CD14-positive monocyte (primary cell): ENCODE measurements around the gene MAP2. TPM values are rescaled to one million over a fixed set of nuclear protein-coding genes. Genes with fewer than 3 reads are reported as not detected.

Source experiments
- DNase-seq, 3 donors: peaks; one replicate each; pipeline ENCODE4 v3.0.0-alpha.2; 2011 to 2022
- H2AFZ ChIP-seq: 2 replicates; pipeline ENCODE4 v1.6.0; 2012; ENCODE audit warnings: mild to moderate bottlenecking, low read depth, low read length, inconsistent platforms; ENCODE audit not compliant: insufficient read depth, poor library complexity, severe bottlenecking
- H3K27ac ChIP-seq, 2 donors: 1 replicate in 1 of 2; 2 replicates in 1 of 2; pipeline ENCODE4 v1.5.1; 2012 to 2013; ENCODE audit warnings: low read length in 2 of 2, control low read depth in 1 of 2, inconsistent platforms in 1 of 2, low read depth in 1 of 2, mild to moderate bottlenecking in 1 of 2
- H3K27me3 ChIP-seq, 2 donors: one replicate each; pipeline versions ENCODE4 v1.6.0 to v1.6.1; 2011 to 2013; ENCODE audit warnings: low read length in 2 of 2; ENCODE audit not compliant: control insufficient read depth in 2 of 2, insufficient read depth in 2 of 2
- H3K36me3 ChIP-seq, 2 donors: replicated peaks in 1 of 2; 1 replicate in 1 of 2; 2 replicates in 1 of 2; pipeline versions ENCODE4 v1.5.1 to v1.6.1; 2012 to 2013; ENCODE audit warnings: low read length in 2 of 2, control low read depth in 1 of 2, inconsistent platforms in 1 of 2, mild to moderate bottlenecking in 1 of 2; ENCODE audit not compliant: insufficient read depth in 2 of 2, control insufficient read depth in 1 of 2
- H3K4me1 ChIP-seq, 2 donors: 1 replicate in 1 of 2; 2 replicates in 1 of 2; pipeline versions ENCODE4 v1.5.1 to v1.6.1; 2012 to 2013; ENCODE audit warnings: low read length in 2 of 2, control low read depth in 1 of 2, inconsistent platforms in 1 of 2, mild to moderate bottlenecking in 1 of 2, moderate library complexity in 1 of 2; ENCODE audit not compliant: insufficient read depth in 2 of 2, control insufficient read depth in 1 of 2
- H3K4me2 ChIP-seq: replicated peaks from 2 replicates; pipeline ENCODE3; 2012; ENCODE audit warnings: low read length, moderate library complexity, mild to moderate bottlenecking; ENCODE audit not compliant: poor library complexity, severe bottlenecking; ENCODE audit errors: extremely low read depth
- H3K4me3 ChIP-seq, 3 experiments: fragments of 200-600 bp in 1 of 3; sonication (generic) in 1 of 3; replicated peaks in 1 of 3; 1 replicate in 2 of 3; 2 replicates in 1 of 3; pipeline ENCODE4 v1.5.1; 2011 to 2013; ENCODE audit warnings: low read length in 3 of 3, mild to moderate bottlenecking in 3 of 3, control low read depth in 2 of 3, low read depth in 2 of 3, inconsistent platforms in 1 of 3, moderate library complexity in 1 of 3
- H3K79me2 ChIP-seq: 2 replicates; pipeline ENCODE4 v1.6.0; 2012; ENCODE audit warnings: mild to moderate bottlenecking, control low read depth, inconsistent platforms, low read length, moderate library complexity; ENCODE audit not compliant: insufficient read depth
- H3K9ac ChIP-seq: 2 replicates; pipeline ENCODE4 v1.6.0; 2017; ENCODE audit warnings: low read length, mild to moderate bottlenecking; ENCODE audit not compliant: insufficient read depth, poor library complexity, severe bottlenecking
- H3K9me3 ChIP-seq, 2 donors: replicated peaks in 1 of 2; 1 replicate in 1 of 2; 2 replicates in 1 of 2; pipeline versions ENCODE4 v1.5.1 to v1.6.1; 2012 to 2013; ENCODE audit warnings: low read length in 2 of 2, control low read depth in 1 of 2; ENCODE audit not compliant: control insufficient read depth in 1 of 2, insufficient read depth in 1 of 2
- H4K20me1 ChIP-seq: 2 replicates; pipeline ENCODE4 v1.6.0; 2012; ENCODE audit warnings: mild to moderate bottlenecking, low read length, control low read depth, moderate library complexity; ENCODE audit not compliant: insufficient read depth
- H3K27ac Mint-ChIP-seq, 7 donors: one replicate each; pipeline ENCODE4 v1.8.0; 2020; ENCODE audit warnings: mild to moderate bottlenecking in 7 of 7, mixed read lengths in 7 of 7, moderate library complexity in 6 of 7, inconsistent platforms in 2 of 7
- H3K27me3 Mint-ChIP-seq, 3 donors: one replicate each; pipeline ENCODE4 v1.8.0; 2021 to 2022; ENCODE audit warnings: low read depth in 3 of 3, mild to moderate bottlenecking in 3 of 3, mixed read lengths in 3 of 3, moderate library complexity in 3 of 3, inconsistent platforms in 1 of 3
- H3K36me3 Mint-ChIP-seq, 2 donors: one replicate each; pipeline ENCODE4 v1.8.0; 2020; ENCODE audit warnings: mixed read lengths in 2 of 2, inconsistent platforms in 1 of 2, mild to moderate bottlenecking in 1 of 2
- H3K4me1 Mint-ChIP-seq: one replicate; pipeline ENCODE4 v1.8.0; 2020; ENCODE audit warnings: mild to moderate bottlenecking, mixed read lengths
- H3K4me3 Mint-ChIP-seq, 2 donors: one replicate each; pipeline ENCODE4 v1.8.0; 2020; ENCODE audit warnings: mild to moderate bottlenecking in 2 of 2, mixed read lengths in 2 of 2, moderate library complexity in 1 of 2
- H3K9me3 Mint-ChIP-seq, 7 donors: one replicate each; pipeline ENCODE4 v1.8.0; 2020 to 2022; ENCODE audit warnings: mixed read lengths in 7 of 7, mild to moderate bottlenecking in 6 of 7, moderate library complexity in 6 of 7, inconsistent platforms in 2 of 7
- CTCF ChIP-seq: fragments of 200-600 bp; IDR thresholded peaks from one replicate; pipeline ENCODE4 v1.8.0; 2022; ENCODE audit warnings: antibody characterized with exemption, mild to moderate bottlenecking
- WGBS: methylation state at CpG from one replicate; pipeline ENCODE4 v1.1.5; 2013; ENCODE audit warnings: missing lambda C conversion rate; ENCODE audit not compliant: insufficient coverage; 5-methylcytosine and 5-hydroxymethylcytosine counted together
- intact Hi-C, 2 donors: fragments of 100-400 bp; cut with micrococcal nuclease; formaldehyde crosslinking; loops; one replicate each; pipeline versions ENCODE4 v1.15.0 to v1.15.1; 2023
- polyA plus RNA-seq, 3 donors: library from polyadenylated mRNA; depleted of rRNA in 1 of 3; unstranded in 2 of 3; stranded (reverse) in 1 of 3; fragments of 300-500 nt in 2 of 3; fragments of >200 nt in 1 of 3; fragmentation: Illumina TruSeq in 2 of 3; gene quantifications; 1 replicate in 2 of 3; 2 replicates in 1 of 3; pipeline ENCODE4 v1.2.3, GENCODE V29; 2012 to 2021

The MAP2 gene
- polyA plus RNA-seq, 3 donors, result not detected

GRCh38 chr2:209644842-209645241, 221.0 kb downstream of the MAP2 start:
- no peak for DNase-seq
- no peak overlapping the region for H3K4me2 ChIP-seq
- no peak overlapping the region for H3K27ac Mint-ChIP-seq
- no peak overlapping the region for H3K9ac ChIP-seq
- H3K9me3 Mint-ChIP-seq, result peaks cover 0 to 2% (median 0%) of the 10 kb centered on the region in 7 donors
- H2AFZ ChIP-seq, result no peak overlapping the region
- no peaks in the 10 kb centered on the region for H3K36me3 Mint-ChIP-seq
- TF ChIP-seq CTCF, result no peak
- no peaks in the 10 kb centered on the region for H3K4me1 Mint-ChIP-seq
- no peaks in the 10 kb centered on the region for H3K27me3 ChIP-seq
- no peaks in the 10 kb centered on the region for H3K36me3 ChIP-seq
- H3K27me3 Mint-ChIP-seq, result peaks cover 0 to 3% (median 0%) of the 10 kb centered on the region in 3 donors
- no peaks in the 10 kb centered on the region for H3K4me1 ChIP-seq
- H3K4me3 ChIP-seq, result no peak overlapping the region
- H4K20me1 ChIP-seq, result no peaks in the 10 kb centered on the region
- H3K4me3 Mint-ChIP-seq, result no peak overlapping the region
- intact Hi-C loops, result no loop called here
- no peaks in the 10 kb centered on the region for H3K79me2 ChIP-seq
- no peak overlapping the region for H3K27ac ChIP-seq
- H3K9me3 ChIP-seq, result no peaks in the 10 kb centered on the region

DNA sequence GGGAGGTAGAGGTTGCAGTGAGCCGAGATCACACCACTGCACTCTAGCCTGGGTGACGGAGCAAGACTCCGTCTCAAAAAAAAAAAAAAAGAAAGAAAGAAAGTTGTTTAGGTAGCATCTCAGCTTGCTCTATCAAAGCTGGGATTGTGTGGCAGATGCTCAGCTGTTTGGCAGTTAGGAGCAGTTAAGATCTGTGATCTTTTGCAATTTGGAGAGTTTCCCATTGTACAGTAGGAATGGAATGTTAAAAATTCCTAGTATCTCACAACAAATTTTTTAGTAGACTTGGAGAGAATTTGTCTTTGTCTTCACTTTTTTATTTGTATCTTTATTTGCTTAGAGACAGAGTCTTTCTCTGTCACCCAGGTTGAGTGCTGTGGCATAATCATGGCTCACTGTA, 224.9 kb downstream of the MAP2 start:
- Histone ChIP-seq H4K20me1 (no peaks in the 10 kb centered on the region), H3K9ac (no peak overlapping the region), H3K79me2 (no peaks in the 10 kb centered on the region), H3K27ac (no peak overlapping the region), H3K4me2 (no peak overlapping the region), H3K27me3 (no peaks in the 10 kb centered on the region), H3K9me3 (no peaks in the 10 kb centered on the region), H3K4me3 (no peak overlapping the region), H2AFZ (no peak overlapping the region), H3K36me3 (no peaks in the 10 kb centered on the region), H3K4me1 (no peaks in the 10 kb centered on the region)
- DNase-seq, result no peak
- H3K4me1 Mint-ChIP-seq, result no peaks in the 10 kb centered on the region
- no CpG with 5 or more reads among the region's 3 CpGs for WGBS
- no peaks in the 10 kb centered on the region for H3K36me3 Mint-ChIP-seq
- H3K4me3 Mint-ChIP-seq, result no peak overlapping the region
- intact Hi-C loops, result no loop called here
- no peaks in the 10 kb centered on the region for H3K27me3 Mint-ChIP-seq
- H3K9me3 Mint-ChIP-seq, result peaks cover 0 to 2% (median 0%) of the 10 kb centered on the region in 7 donors
- no peak for TF ChIP-seq CTCF
- no peak overlapping the region for H3K27ac Mint-ChIP-seq
